ENCODE data around the gene ZFAND2B. TPM values are rescaled to one million over a fixed set of nuclear protein-coding genes. Genes with fewer than 3 reads are reported as not detected.

ZFAND2B gene
- total and polyA plus RNA-seq, 2 experiments from 2014 or later, result 58.1 to 65.4 TPM

- Histone ChIP-seq H3K79me2 (peaks cover 8% of the 10 kb centered on the region), H2AFZ (no peak overlapping the region), H3K27ac (no peak overlapping the region), H3K27me3 (no peaks in the 10 kb centered on the region), H3K9me3 (ENCODE audit: low read depth) (no peaks in the 10 kb centered on the region), H3K4me3 (no peak overlapping the region), H3K36me3 (replicated peaks; ENCODE audit: insufficient read depth, low read depth) (no peaks in the 10 kb centered on the region), H3K4me1 (ENCODE audit: insufficient read depth) (peaks cover 10% of the 10 kb centered on the region), H3K9me2 (replicated peaks; ENCODE audit: insufficient read depth) (no peaks in the 10 kb centered on the region), H3K4me2 (no peak overlapping the region), H4K20me1 (ENCODE audit: insufficient read depth, poor library complexity, severe bottlenecking) (no peaks in the 10 kb centered on the region)
- no peak for DNase-seq (ENCODE audit: low spot score)
- 97% methylated on average over 16 of the region's 16 CpGs for WGBS (ENCODE audit: low lambda C conversion rate, missing lambda C conversion rate)
- no peak for TF ChIP-seq CTCF (IDR thresholded peaks at IDR 0.05; ENCODE audit: poor library complexity)
- TF ChIP-seq EZH2 (IDR thresholded peaks at IDR 0.05; ENCODE audit: borderline replicate concordance), result no peak
- TF ChIP-seq EZH2phosphoT487 (IDR thresholded peaks at IDR 0.05; ENCODE audit: low read depth, severe bottlenecking, unreplicated experiment), result no peak
These were observed 15.5 kb downstream of the ZFAND2B start for GRCh38 chr2:219221957-219222518.

DNA sequence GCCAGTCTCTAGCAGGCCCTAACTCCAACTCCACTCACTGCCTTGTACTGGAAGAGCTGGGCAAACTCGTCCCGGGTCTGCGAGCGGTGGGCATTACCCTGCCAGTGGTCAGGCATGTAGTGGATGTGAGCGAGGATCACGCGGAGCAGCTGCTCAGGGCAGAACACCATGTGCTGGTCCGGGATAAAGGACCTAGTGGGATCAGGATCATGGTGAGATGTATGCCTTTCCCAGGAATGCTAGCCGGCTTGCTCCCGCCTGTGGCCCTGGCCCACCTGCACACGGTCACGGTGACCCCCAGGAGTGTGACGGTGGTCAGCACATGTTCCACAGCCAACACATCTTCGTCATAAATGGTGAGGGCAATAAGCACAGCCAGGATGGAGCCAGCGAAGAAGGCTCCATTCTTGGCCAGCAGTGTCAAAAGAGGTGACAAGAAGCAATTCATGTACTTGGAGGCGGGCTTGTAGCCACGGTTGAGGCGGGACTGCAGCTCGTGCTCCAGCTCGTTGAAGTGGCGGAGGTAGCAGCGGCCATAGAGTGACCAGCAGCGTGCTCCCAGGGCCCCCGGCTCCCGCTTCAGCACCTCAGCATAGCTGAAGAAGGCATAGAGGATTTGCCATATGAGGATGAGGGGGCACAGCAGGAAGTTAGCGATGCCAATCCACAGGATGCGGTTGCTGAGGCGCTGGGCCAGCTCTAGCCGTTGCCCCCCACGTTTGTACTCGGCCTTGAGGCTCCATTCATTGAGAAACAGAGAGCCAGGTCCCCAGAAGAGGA, 17.4 kb downstream of the ZFAND2B start:
- Histone ChIP-seq H4K20me1 (ENCODE audit: insufficient read depth, poor library complexity, severe bottlenecking) (no peaks in the 10 kb centered on the region), H3K27ac (no peak overlapping the region), H3K9me3 (ENCODE audit: low read depth) (no peaks in the 10 kb centered on the region), H3K9me2 (replicated peaks; ENCODE audit: insufficient read depth) (no peaks in the 10 kb centered on the region), H3K4me2 (no peak overlapping the region), H3K4me3 (no peak overlapping the region), H3K79me2 (peaks cover 25% of the 10 kb centered on the region), H3K27me3 (no peaks in the 10 kb centered on the region), H2AFZ (no peak overlapping the region), H3K36me3 (replicated peaks; ENCODE audit: insufficient read depth, low read depth) (no peaks in the 10 kb centered on the region), H3K4me1 (ENCODE audit: insufficient read depth) (peaks cover 16% of the 10 kb centered on the region)
- WGBS (ENCODE audit: low lambda C conversion rate, missing lambda C conversion rate), result 97% methylated on average over 31 of the region's 31 CpGs
- DNase-seq (ENCODE audit: low spot score), result no peak
- no peak for TF ChIP-seq EZH2 (IDR thresholded peaks at IDR 0.05; ENCODE audit: borderline replicate concordance)
- no peak for TF ChIP-seq EZH2phosphoT487 (IDR thresholded peaks at IDR 0.05; ENCODE audit: low read depth, severe bottlenecking, unreplicated experiment)
- TF ChIP-seq CTCF (IDR thresholded peaks at IDR 0.05; ENCODE audit: poor library complexity), result no peak

- Histone ChIP-seq H3K27ac (no peak overlapping the region), H3K4me1 (ENCODE audit: insufficient read depth) (peaks cover 9% of the 10 kb centered on the region), H3K4me2 (no peak overlapping the region), H3K4me3 (no peak overlapping the region), H3K27me3 (no peaks in the 10 kb centered on the region), H2AFZ (no peak overlapping the region), H3K79me2 (peaks cover 25% of the 10 kb centered on the region), H3K36me3 (replicated peaks; ENCODE audit: insufficient read depth, low read depth) (no peaks in the 10 kb centered on the region), H3K9me2 (replicated peaks; ENCODE audit: insufficient read depth) (no peaks in the 10 kb centered on the region), H4K20me1 (ENCODE audit: insufficient read depth, poor library complexity, severe bottlenecking) (no peaks in the 10 kb centered on the region), H3K9me3 (ENCODE audit: low read depth) (no peaks in the 10 kb centered on the region)
- no peak for DNase-seq (ENCODE audit: low spot score)
- WGBS (ENCODE audit: low lambda C conversion rate, missing lambda C conversion rate), result 98% methylated on average over 3 of the region's 3 CpGs
- no peak for TF ChIP-seq CTCF (IDR thresholded peaks at IDR 0.05; ENCODE audit: poor library complexity)
- no peak for TF ChIP-seq EZH2 (IDR thresholded peaks at IDR 0.05; ENCODE audit: borderline replicate concordance)
- no peak for TF ChIP-seq EZH2phosphoT487 (IDR thresholded peaks at IDR 0.05; ENCODE audit: low read depth, severe bottlenecking, unreplicated experiment)
These were observed 18.8 kb downstream of the ZFAND2B start for GRCh38 chr2:219225350-219225749.

Measured in hepatocyte (in vitro differentiated cells).